GM18520 (cell line): Measurements from ENCODE around the gene HNRNPUL2.
A peak's percentile ranks its signal among the peaks of the same experiment; 100 is the strongest.
"Not testable (repeated sequence)": the region's sequence is repeated elsewhere in the genome, so short reads cannot be mapped to it uniquely, and the experiment has no call there.

Experiments
- ATAC-seq: cut with Tn5 transposase; IDR thresholded peaks from one replicate; pipeline ENCODE4 v1.9.1; 2021; ENCODE audit not compliant: unreplicated experiment

HNRNPUL2 gene

DNA sequence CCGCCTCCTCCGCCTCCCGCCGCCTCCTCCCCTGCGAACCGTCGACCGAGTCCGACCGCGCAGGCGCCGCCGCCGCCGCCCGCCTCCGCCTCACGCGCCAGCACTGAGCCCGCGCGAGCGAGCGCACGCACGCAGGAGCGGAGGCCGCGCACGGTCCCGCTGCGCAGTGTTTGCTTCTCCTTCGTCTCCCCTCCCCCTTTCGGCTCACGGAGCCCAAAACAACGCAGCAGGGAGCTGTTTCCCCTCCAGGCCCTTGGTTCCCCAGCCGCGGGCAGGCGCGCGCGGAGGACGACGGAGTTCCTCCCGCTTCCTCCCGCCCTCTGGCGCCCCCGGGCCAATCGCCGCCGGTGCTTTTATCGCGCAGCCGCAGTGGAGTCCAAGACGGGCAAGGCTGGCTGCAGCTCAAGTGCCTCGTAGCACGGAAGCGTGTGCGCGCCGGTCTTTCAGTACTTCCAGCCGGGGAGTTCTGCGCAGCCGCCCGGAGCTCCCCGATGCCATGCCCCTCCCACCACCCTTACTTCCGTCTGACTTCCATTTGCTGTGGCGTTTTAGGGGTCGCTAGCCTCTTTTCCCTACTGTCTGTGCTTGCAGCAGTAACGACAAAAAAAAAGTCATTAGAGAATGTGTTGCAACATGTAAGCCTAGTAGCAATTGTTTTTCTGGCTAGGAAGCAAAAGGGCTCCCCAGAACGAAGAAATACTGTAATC, at the start of gene HNRNPUL2:
Gene HNRNPUL2, minus strand, starts transcription at position 293 of the 707 bp plus-strand sequence. CDS start 301 bp downstream, outside the sequence.
- peak; percentile 67 for ATAC-seq

DNA sequence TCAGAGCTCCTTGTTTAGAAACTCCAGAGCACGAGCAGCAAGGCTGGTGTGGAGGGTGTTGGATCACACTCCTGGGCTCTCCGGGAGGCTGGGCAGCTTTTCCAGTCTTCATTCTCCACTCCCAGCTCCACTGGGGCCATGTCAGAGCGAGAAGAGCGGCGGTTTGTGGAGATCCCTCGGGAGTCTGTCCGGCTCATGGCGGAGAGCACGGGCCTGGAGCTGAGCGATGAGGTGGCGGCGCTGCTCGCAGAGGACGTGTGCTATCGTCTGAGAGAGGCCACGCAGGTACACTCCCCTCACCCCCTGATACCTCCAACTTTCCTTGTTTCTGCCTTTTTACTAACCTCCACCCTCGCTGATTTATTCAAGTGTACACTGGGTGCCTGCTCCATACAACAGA, 48.4 kb upstream of the HNRNPUL2 start:
- no peak for ATAC-seq

DNA sequence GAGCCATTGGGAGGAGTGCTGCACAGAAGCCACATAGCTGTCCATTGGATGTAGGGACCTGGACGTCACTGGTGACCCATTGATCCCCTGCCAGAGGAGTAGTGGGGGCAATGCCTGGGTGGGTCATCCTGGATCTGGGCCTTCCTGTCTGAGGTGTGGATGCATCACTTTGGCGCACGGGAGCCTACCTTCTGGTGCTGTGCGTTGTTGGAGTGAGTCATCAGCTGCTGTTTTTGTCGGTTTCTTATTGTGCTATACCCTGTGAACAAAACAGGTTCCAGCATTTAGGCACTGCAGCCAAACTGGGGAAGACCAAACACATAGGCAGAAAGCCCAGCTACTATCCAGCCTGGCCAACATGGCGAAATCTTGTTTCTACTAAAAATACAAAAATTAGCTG, 47.1 kb upstream of the HNRNPUL2 start:
- ATAC-seq, result no peak

DNA sequence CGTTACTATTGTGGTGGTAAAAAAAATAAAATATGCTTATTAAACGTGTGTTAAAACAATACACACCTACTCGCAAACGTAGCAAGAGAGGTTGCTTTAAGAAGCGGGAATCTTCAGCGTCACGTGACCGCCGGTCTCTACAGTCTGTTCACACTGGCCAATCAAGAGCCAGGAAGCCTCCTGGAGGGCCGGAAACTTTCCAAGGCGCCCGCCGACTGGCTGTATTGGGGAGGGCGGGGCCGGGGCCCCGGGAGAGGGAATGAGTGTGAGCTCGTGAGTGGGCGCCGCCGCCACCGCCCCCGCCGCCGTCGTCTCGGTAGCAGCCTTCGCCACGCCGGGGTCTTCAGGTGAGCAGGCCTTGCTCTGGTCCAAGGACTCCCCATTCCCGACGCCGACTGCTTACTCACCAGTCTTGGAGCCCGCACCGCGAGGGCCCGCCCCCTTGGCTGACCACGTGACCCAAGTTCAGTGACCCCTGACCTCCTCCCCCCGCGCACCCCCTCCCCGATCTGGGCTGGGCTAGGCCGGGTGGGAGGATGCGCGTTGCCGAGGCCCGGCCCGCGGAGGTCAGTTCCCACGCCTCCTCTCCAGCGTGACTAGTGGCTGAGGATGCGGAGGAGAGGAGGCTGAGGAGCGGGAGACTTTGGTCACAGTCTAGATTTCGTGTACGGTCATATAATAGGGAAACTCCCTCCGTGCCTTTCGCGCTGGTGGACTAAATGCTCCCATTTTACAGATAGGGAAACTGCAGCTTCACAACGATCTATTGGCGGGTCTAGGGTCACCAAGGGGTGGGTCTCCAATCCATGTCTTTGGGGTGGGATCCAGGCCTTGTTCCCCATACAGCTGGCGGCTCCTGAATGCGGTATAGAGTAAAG, 44.1 kb upstream of the HNRNPUL2 start, which contains the start of gene TAF6L:
Gene TAF6L, plus strand, starts transcription at position 253 of the 878 bp plus-strand sequence. CDS start 4,388 bp downstream, outside the sequence.
- ATAC-seq, result peak; percentile 85

DNA sequence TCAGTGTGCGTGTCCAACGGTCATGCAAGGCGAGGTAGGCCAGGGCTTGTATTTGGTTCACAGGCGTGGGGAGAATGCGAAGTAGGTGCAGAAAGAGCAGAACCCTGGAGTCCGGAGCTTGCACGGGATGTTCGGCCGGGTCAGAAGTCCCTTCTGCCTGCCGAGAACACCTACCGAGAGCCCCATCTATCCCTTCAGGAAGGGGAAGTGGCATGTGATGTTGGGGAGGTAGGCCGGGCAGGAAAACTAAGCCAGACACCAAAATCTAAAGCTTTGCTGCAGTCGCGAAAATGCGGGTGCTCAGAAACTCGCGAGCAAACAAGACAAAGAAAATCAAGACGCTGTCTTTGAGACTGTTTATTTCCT, 43.5 kb upstream of the HNRNPUL2 start:
- no peak for ATAC-seq

DNA sequence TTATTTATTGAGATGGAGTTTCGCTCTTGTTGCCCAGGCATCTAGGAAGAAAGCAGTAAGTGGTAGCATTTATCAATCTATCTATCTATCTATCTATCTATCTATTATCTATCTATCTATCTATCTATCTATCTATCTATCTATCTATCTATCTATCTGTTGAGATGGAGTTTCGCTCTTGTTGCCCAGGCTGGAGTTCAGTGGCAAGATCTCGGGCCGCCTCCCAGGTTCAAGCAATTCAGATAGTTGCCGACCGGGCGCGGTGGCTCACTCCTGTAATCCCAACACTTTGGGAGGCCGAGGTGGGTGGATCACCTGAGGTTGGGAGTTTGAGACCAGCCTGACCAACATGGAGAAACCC, 33.6 kb upstream of the HNRNPUL2 start:
- not testable (repeated sequence) for ATAC-seq

DNA sequence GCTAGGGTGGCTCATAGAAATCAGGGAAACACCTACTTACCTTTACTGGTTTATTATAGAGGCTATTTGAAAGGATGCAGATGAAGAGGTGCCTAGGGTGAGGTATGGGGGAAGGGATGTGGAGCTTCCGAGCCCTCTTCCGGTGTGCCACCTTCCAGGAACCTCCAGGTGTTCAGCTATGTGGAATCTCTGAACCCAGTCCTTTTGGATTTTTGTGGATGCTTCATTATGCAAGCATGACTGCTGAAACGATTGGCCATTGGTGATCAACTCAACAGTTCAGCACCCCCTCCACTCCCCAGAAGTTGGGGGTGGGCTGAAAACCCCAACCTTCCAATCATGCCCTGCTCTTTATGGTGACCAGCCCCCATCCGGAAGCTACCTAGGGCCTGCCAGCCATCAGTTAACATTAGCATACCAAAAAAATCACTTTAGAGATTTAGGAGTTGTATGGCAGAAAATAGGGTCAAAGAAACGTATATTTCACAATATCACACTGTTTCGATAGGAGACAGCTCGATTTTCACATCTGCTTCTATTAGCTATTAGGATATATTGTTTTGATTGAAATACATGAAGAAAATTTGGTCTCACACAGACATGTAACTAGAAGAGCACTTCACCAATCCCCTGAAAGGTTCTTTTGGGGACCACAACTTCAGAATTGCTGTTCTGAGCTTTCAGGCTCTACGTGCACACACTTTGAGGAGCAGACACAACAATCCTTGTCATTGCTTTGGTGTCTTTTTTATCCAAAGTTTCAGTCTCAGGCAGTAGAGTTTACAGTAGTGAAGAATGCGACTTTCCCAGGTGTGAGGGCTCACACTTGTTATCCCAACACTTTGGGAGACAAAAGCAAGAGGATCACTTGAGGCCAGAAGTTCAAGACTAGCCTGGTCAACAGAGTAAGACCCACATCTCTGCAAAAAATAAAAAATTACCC, 30.9 kb upstream of the HNRNPUL2 start:
- no peak for ATAC-seq

DNA sequence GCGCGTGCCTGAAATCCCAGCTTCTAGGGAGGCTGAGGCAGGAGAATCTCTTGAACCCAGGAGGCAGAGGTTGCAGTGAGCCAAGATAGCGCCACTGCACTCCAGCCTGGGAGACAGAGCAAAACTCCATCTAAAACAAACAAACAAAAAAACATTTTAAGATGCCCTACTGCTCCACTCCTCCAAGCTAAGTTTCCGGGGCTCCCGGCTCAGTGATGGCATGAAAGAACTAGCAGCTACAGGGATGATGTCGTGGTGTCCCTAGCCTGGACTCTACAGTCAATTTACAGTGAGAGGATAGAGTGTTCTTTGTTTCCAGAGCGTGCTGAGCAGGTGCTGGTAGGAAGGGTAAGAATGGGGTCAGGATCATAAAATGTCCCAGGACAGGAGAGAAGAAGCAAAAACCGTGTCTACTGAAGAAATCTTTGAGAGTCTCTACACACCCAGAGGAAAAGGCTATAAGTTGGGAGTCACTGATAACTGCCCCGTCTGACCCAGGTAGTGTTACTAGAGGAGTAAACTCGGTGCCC, 27.9 kb upstream of the HNRNPUL2 start:
- ATAC-seq, result no peak

DNA sequence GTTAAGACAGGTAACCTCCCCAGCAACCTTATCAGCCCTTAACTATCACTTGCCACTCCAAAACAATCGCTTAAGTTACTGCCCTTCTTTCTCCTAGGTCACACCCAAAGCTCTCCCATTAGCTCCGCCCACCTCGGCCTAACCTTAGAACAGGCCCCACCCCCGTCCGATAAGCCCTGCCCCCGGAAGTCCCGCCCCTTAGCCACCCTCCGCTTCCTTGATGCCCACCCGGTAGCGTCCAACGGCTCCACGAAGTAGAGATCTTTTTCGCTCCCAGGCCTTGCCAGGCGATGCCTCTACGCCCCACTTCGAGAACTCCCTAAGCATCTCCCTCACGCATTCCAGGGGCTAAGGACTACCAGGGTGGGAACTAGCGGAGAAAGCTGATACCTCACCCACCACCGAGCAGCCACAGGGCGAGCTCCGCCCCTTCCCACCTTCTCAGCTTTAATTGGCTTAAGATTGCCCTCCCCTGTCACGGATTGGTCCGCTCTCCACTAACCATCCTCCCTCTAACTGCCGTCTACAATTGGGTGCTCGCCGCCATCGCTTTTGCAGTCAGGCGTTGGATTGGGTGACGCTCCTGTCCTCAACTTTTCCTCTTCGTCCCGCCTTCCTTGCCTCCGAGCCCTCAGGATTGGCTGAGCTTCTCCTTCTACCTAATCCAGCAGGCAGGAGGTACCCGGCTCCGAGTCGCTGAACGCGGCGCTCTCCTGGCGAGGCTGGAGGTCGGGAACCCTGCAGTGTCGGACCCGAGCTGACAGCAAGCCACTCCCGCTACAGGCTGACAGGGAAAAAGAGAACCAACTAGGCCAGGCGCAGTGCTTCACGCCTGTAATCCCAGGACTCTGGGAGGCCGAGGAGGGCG, 26.7 kb upstream of the HNRNPUL2 start, which contains the start of gene ZBTB3:
Gene ZBTB3, minus strand, starts transcription at position 425 of the 868 bp plus-strand sequence. CDS start 496 bp downstream, outside the sequence.
- peak; percentile 98 for ATAC-seq

DNA sequence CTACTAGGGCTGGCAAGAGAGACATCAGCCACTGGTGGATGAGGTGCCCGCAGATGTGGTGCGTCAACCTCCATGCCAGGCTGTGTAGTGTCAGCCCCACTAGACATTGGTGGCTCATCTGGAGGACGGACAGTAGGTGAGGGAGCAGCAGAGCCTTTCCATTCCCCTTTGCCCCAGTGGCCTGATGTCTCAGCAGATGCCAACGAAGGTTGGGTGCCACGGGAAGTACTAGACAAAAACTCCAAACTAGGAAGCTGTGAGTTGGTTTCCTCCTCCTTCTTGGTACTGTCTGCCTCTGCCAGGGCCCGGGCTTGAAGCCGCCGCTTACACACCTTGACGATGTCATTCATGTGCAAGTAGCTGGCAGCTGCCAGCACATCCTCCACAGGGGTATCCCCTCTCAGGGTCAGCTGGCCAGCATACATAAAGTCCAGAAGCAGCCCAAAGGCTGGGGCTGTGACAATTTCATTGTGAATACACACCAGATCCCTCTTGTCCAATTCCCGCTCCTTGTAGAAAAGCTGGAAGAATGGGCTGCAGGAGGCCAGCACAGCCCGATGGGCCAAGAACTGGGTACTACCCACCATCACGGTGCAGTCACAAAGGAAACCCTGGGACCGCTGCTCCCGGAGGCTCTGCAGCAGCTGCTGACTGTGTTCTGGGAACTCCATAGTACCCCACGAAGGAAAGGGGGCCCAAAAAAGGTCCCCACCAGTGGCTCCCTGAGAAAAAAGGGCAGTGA, 25.9 kb upstream of the HNRNPUL2 start:
- no peak for ATAC-seq

DNA sequence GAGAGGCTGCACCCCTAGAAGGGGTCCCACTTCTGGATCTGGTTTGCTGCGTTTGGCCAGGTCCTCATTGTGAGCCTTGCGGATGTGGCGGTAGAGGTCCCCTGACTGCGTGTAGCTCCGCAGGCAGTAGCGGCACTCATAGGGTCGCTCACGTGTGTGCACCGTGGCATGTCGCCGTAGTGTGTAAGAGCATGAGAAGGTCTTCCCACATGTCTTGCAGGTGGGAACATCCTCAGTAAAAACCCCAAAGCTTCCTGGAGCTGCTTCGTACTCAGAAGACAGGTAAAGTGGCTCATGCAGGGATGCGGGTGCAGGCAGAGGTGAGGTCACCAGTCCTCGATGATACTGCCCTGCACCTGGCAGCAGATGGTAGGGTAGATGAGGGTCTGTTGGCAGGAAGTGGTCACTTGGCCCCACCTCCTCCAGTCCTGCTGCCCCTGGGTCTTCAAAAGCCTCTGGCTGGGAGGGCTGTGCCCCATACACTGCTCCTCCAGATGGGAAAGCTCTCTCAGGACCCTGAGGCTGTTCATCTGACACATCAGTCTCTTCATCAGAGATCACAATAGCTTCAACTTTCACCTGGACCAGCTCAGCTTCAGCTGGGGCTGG, 25.0 kb upstream of the HNRNPUL2 start:
- no peak for ATAC-seq

DNA sequence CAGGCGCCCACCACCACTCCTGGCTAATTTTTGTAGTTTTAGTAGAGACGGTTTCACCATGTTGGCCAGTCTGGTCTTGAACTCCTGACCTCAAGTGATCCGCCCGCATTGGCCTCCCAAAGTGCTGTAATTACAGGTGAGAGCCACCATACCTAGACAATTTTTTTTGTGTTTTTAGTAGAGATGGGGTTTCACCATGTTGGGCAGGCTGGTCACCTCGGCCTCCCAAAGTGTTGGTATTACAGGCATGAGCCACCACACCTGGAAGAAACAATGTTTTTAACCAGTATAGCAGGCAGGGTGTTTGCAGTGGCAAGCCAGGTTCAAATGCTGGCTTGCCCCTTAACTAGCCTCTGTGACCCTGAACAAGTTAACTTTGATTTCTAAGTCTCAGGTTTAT, 22.7 kb upstream of the HNRNPUL2 start:
- ATAC-seq, result not testable (repeated sequence)

DNA sequence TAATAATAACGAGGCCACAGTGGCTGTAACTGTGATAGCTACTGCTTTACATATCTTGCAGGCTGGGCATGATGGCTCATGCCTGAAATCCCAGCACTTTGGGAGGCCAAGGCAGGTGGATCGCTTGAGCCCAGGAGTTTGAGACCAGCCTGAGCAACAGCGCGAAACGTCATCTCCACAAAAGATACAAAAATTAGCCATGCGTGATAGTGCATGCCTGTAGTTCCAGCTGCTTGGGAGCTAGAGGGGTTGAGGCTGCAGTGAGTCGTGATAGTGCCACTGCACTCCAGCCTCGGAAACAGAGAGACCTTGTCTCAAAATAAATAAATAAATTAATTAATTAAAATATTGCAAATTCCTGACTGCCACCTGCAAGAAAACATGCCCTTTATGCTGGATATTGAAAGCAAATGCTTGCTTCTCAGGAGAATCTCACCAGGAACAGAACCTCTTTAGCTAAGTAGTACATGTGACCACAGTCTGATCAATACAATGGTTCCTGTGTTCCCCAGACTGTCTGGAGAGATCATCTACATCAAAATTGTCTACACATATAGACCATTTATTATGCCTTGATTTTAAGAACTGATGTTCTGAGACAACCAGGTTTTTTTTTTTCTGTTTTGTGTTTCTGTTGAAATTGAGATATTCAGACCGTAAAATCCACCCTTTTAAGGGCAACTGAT, 20.4 kb upstream of the HNRNPUL2 start:
- ATAC-seq, result no peak

DNA sequence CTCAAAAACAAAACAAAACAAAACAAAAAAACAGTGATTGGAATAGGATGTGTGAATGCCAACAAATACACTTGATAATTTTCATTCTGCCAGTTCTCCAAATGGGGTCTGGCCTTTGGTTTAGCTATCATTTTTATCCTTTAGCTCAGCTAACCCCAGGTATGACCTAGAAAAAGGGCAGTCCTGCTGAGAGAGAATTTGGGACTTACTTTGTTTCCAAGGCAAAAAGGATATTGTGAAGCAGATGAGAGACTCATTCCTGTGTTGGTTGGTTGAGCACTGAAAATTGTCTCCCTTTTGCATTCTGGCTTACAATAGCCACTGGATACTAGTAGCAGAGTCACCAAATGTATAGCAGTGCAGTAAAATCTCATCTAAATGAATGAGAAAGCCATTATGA, 9.9 kb upstream of the HNRNPUL2 start:
- ATAC-seq, result no peak

DNA sequence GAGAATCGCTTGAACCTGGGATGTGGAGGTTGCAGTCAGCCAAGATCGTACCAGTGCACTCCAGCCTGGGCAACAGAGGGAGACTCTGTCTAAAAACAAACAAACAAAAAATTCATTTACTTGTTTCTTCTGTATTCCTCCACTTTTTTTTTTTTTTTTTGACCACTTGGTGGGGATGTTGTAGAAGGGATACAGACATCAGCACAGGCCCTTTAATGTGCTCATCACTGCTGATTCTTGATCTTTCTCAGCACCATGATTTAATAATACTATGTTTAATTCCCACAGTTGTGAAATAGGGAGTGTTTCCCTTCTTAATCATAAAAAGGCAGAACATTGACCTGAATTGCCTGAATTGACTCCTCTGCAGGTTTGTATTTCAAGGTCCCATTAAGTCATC, 5.6 kb upstream of the HNRNPUL2 start:
- no peak for ATAC-seq

DNA sequence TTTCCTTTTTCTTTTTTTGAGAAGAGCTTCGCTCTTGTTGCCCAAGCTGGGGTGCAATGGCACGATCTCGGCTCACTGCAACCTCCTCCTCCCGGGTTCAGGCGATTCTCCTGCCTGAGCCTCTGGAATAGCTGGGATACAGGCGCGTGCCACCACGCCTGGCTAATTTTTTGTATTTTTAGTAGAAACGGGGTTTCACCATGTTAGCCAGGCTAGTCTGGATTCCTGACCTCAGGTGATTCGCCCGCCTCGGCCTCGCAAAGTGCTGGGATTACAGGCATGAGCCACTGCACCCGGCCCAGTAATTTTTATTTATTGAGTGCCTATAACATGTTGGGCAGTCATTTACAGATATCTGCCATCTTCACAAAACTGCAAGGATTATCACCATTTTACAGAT, 2.8 kb upstream of the HNRNPUL2 start:
- not testable (repeated sequence) for ATAC-seq

DNA sequence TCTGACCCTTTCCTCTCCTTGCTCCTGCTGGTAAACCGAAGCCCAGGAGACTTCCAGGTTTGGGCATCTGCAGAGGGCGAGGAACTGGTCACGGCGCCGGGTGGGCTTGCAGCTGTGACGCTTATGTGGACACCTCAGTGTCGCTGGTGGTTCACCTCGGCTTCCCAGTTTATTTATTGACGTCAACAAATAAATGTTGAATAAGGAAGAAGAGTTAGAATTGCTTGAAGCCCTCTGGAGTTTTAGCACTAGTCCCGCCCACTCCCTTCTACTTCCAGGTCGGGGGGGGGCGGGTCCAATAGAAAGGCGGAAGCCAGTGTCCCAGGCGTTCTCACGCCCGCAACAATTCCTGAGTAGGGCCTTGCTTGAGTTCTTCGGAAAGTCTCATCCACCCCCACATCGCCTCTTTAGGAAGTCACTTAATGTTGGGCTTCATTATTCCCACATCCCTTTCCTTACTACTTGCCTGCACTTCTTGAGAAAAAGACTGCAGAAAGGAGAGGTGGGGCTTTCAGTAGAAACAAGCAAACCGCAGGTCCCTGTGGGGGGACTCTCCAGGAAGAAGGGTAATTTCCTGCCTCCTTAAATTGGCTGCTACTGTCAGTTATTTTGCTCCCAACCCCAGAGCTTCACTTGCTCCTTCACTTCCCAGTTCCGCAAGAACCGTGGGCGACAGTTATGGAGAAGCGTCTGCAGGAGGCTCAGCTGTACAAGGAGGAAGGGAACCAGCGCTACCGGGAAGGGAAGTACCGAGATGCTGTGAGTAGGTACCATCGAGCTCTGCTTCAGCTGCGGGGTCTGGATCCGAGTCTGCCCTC, 1.1 kb upstream of the HNRNPUL2 start, which contains the start of gene TTC9C:
Gene TTC9C, plus strand, starts transcription at position 316 of the 818 bp plus-strand sequence. Its CDS starts 363 bp downstream, at position 679.
- ATAC-seq, result no peak
